Fibroblast of lung (primary cell): ENCODE measurements around the gene PPM1H. TPM values are rescaled to one million over a fixed set of nuclear protein-coding genes. Genes with fewer than 3 reads are reported as not detected.

ENCODE experiments used
- DNase-seq, 2 donors: peaks; one replicate each; pipeline versions ENCODE4 v3.0.0 to v3.0.0-alpha.2; 2010; ENCODE audit warnings: low read depth in 2 of 2
- H2AFZ ChIP-seq: 2 replicates; pipeline ENCODE4 v1.5.1; 2012; ENCODE audit warnings: low read length, control low read depth, inconsistent platforms
- H3K27ac ChIP-seq: 2 replicates; pipeline ENCODE4 v1.5.1; 2011; ENCODE audit warnings: low read length, control low read depth; ENCODE audit not compliant: insufficient read depth
- H3K27me3 ChIP-seq: 2 replicates; pipeline ENCODE4 v1.5.1; 2011; ENCODE audit warnings: mild to moderate bottlenecking, low read length; ENCODE audit not compliant: control insufficient read depth, insufficient read depth
- H3K36me3 ChIP-seq: 2 replicates; pipeline ENCODE4 v1.5.1; 2011; ENCODE audit warnings: low read length; ENCODE audit not compliant: control insufficient read depth, insufficient read depth
- H3K4me1 ChIP-seq: 2 replicates; pipeline ENCODE4 v1.5.1; 2011; ENCODE audit warnings: low read length; ENCODE audit not compliant: control insufficient read depth, insufficient read depth; ENCODE audit errors: extremely low read depth
- H3K4me2 ChIP-seq: 2 replicates; pipeline ENCODE4 v1.5.1; 2011; ENCODE audit warnings: low read length, control low read depth; ENCODE audit not compliant: insufficient read depth; ENCODE audit errors: extremely low read depth
- H3K4me3 ChIP-seq, 4 experiments: fragments of 200-600 bp in 1 of 4; sonication (generic) in 1 of 4; replicated peaks in 1 of 4; 2 replicates each; pipeline ENCODE4 v1.5.1; 2011 to 2016; ENCODE audit warnings: low read length in 4 of 4, low read depth in 3 of 4, mild to moderate bottlenecking in 3 of 4, control low read depth in 2 of 4, inconsistent platforms in 1 of 4, mixed read lengths in 1 of 4; ENCODE audit not compliant: insufficient read depth in 1 of 4; ENCODE audit errors: control extremely low read depth in 1 of 4
- H3K79me2 ChIP-seq: 2 replicates; pipeline ENCODE4 v1.5.1; 2012; ENCODE audit warnings: mild to moderate bottlenecking, low read length, inconsistent platforms; ENCODE audit not compliant: control insufficient read depth, insufficient read depth
- H3K9ac ChIP-seq: 2 replicates; pipeline ENCODE4 v1.5.1; 2011; ENCODE audit warnings: mild to moderate bottlenecking, low read length, control low read depth; ENCODE audit not compliant: insufficient read depth
- H3K9me3 ChIP-seq: 2 replicates; pipeline ENCODE4 v1.5.1; 2012; ENCODE audit warnings: low read depth, low read length; ENCODE audit not compliant: control insufficient read depth, insufficient read depth
- H4K20me1 ChIP-seq: 2 replicates; pipeline ENCODE4 v1.5.1; 2011; ENCODE audit warnings: low read length; ENCODE audit not compliant: control insufficient read depth, insufficient read depth; ENCODE audit errors: extremely low read depth
- CTCF ChIP-seq, 2 donors: IDR thresholded peaks in 1 of 2; conservative IDR thresholded peaks in 1 of 2; 1 replicate in 1 of 2; 2 replicates in 1 of 2; pipeline ENCODE4 v1.5.1; 2011 to 2012; ENCODE audit warnings: low read length in 2 of 2, control low read depth in 1 of 2, inconsistent platforms in 1 of 2, low read depth in 1 of 2, mild to moderate bottlenecking in 1 of 2
- EZH2 ChIP-seq: IDR thresholded peaks from 2 replicates; pipeline ENCODE4 v1.5.1; 2012; ENCODE audit warnings: low read length, control low read depth, mild to moderate bottlenecking; ENCODE audit errors: missing control alignments
- polyA plus RNA-seq, 2 donors: library from polyadenylated mRNA; depleted of rRNA in 1 of 2; stranded (reverse) in 1 of 2; unstranded in 1 of 2; fragments of >200 nt; gene quantifications; 2 replicates each; pipeline ENCODE4 v1.2.1, GENCODE V29; 2011 to 2012; ENCODE audit warnings: missing spikeins in 1 of 2
- total RNA-seq: library from RNA; depleted of rRNA; stranded (reverse); fragments of >200 nt; gene quantifications from 2 replicates; pipeline ENCODE4 v1.2.1, GENCODE V29; 2014

Gene PPM1H
- total and polyA plus RNA-seq, 2 donors (not counting 1 experiment from before 2014, with no cell fraction given), result 0.57 to 3.1 TPM

- Histone ChIP-seq H3K27ac (no peak overlapping the region), H3K27me3 (no peaks in the 10 kb centered on the region), H3K9ac (no peak overlapping the region), H2AFZ (no peak overlapping the region), H3K4me2 (no peak overlapping the region), H3K79me2 (no peaks in the 10 kb centered on the region), H4K20me1 (no peaks in the 10 kb centered on the region), H3K4me3 (no peak overlapping the region), H3K9me3 (no peaks in the 10 kb centered on the region), H3K36me3 (no peaks in the 10 kb centered on the region), H3K4me1 (no peaks in the 10 kb centered on the region)
- no peak for DNase-seq
- TF ChIP-seq CTCF (conservative IDR thresholded peaks at IDR 0.05 in 1 of 2, IDR thresholded peaks at IDR 0.05 in 1 of 2; ENCODE audit: low read depth in 1 of 2, low read length in 2 of 2), result no peak
- TF ChIP-seq EZH2, result no peak
Observed at GRCh38 chr12:62916632-62917425, 18.1 kb downstream of the PPM1H start.

- no peaks in the 10 kb centered on the region for H3K27me3 ChIP-seq
- no peak for DNase-seq
- no peak overlapping the region for H3K9ac ChIP-seq
- H3K79me2 ChIP-seq, result no peaks in the 10 kb centered on the region
- H2AFZ ChIP-seq, result no peak overlapping the region
- H3K27ac ChIP-seq, result no peak overlapping the region
- H3K4me2 ChIP-seq, result no peak overlapping the region
- H3K4me3 ChIP-seq, result no peak overlapping the region
- TF ChIP-seq EZH2 (no peak), CTCF (conservative IDR thresholded peaks at IDR 0.05 in 1 of 2, IDR thresholded peaks at IDR 0.05 in 1 of 2; ENCODE audit: low read depth in 1 of 2, low read length in 2 of 2) (no peak)
- no peaks in the 10 kb centered on the region for H3K9me3 ChIP-seq
- no peaks in the 10 kb centered on the region for H3K36me3 ChIP-seq
- H4K20me1 ChIP-seq, result no peaks in the 10 kb centered on the region
- H3K4me1 ChIP-seq, result no peaks in the 10 kb centered on the region
Observed at GRCh38 chr12:62915204-62915529, 19.8 kb downstream of the PPM1H start.

- TF ChIP-seq EZH2, result no peak
- TF ChIP-seq CTCF (conservative IDR thresholded peaks at IDR 0.05 in 1 of 2, IDR thresholded peaks at IDR 0.05 in 1 of 2; ENCODE audit: low read depth in 1 of 2, low read length in 2 of 2), result no peak
- Histone ChIP-seq H3K4me2 (no peak overlapping the region), H3K9ac (no peak overlapping the region), H3K4me3 (no peak overlapping the region), H3K9me3 (no peaks in the 10 kb centered on the region), H3K27me3 (no peaks in the 10 kb centered on the region), H3K4me1 (no peaks in the 10 kb centered on the region), H3K27ac (no peak overlapping the region), H3K79me2 (no peaks in the 10 kb centered on the region), H2AFZ (no peak overlapping the region), H3K36me3 (no peaks in the 10 kb centered on the region), H4K20me1 (no peaks in the 10 kb centered on the region)
- DNase-seq, result no peak
Observed at GRCh38 chr12:62914443-62915203, 20.3 kb downstream of the PPM1H start.
